Esophagus squamous epithelium (tissue), 5 donors: Measurements from ENCODE around the gene AXL. TPM values are rescaled to one million over a fixed set of nuclear protein-coding genes. Genes with fewer than 3 reads are reported as not detected.
A peak's percentile ranks its signal among the peaks of the same experiment; 100 is the strongest.

Experiments used
- DNase-seq: peaks from one replicate; lab custom pipeline; 2025; lab: John Stamatoyannopoulos, UW
- H3K27ac ChIP-seq, 4 donors: fragments of 200-600 bp; sonication (generic); one replicate each; pipeline ENCODE4 v1.5.1; 2016 to 2019; ENCODE audit warnings: mild to moderate bottlenecking in 1 of 4
- H3K27me3 ChIP-seq, 4 donors: fragments of 200-600 bp; sonication (generic); 1 replicate in 3 of 4; 2 replicates in 1 of 4; pipeline versions ENCODE4 v1.5.1 to v1.6.0; 2017 to 2021; ENCODE audit warnings: antibody characterized with exemption in 1 of 4
- H3K36me3 ChIP-seq, 3 donors: fragments of 200-600 bp; sonication (generic); one replicate each; pipeline ENCODE4 v1.5.1; 2016 to 2019
- H3K4me1 ChIP-seq, 3 donors: fragments of 200-600 bp; sonication (generic); one replicate each; pipeline ENCODE4 v1.5.1; 2017 to 2019
- H3K4me3 ChIP-seq, 4 donors: fragments of 200-600 bp; sonication (generic); 1 replicate in 3 of 4; 2 replicates in 1 of 4; pipeline ENCODE4 v1.5.1; 2016 to 2019; ENCODE audit warnings: mild to moderate bottlenecking in 2 of 4, moderate library complexity in 1 of 4
- H3K9me3 ChIP-seq, 3 donors: fragments of 200-600 bp; sonication (generic); one replicate each; pipeline ENCODE4 v1.5.1; 2016 to 2019
- POLR2A ChIP-seq, 4 donors: fragments of 450-650 bp; IDR thresholded peaks; one replicate each; pipeline ENCODE4 v1.6.1; 2017; ENCODE audit warnings: antibody characterized with exemption in 4 of 4, mild to moderate bottlenecking in 4 of 4, moderate library complexity in 3 of 4
- WGBS, 2 donors: methylation state at CpG; one replicate each; pipeline ENCODE4 v1.1.5; 2018; 5-methylcytosine and 5-hydroxymethylcytosine counted together
- intact Hi-C: fragments of 100-400 bp; cut with DNase I; formaldehyde crosslinking; loops from one replicate; pipeline ENCODE4 v1.15.0; 2022
- total RNA-seq, 4 donors: library from RNA; depleted of rRNA; stranded (reverse); fragments of >200 nt; gene quantifications; one replicate each; pipeline ENCODE4 v1.1.0, GENCODE V29; 2016
- TF ChIP-seq, protein P1 (sequence below), 6 experiments: fragments of 450-650 bp in 4 of 6; fragments of 200-600 bp in 2 of 6; sonication (generic) in 2 of 6; IDR thresholded peaks; one replicate each; pipeline ENCODE4 v1.5.1; 2016 to 2019; ENCODE audit warnings: antibody characterized with exemption in 6 of 6, mild to moderate bottlenecking in 4 of 6, moderate library complexity in 4 of 6
- donor health status: DM: yes; HTN: yes; CAD: no.

Gene AXL
- total RNA-seq, 4 donors from 2014 or later: 5.3 to 40.2 (median 17.3) TPM

DNA sequence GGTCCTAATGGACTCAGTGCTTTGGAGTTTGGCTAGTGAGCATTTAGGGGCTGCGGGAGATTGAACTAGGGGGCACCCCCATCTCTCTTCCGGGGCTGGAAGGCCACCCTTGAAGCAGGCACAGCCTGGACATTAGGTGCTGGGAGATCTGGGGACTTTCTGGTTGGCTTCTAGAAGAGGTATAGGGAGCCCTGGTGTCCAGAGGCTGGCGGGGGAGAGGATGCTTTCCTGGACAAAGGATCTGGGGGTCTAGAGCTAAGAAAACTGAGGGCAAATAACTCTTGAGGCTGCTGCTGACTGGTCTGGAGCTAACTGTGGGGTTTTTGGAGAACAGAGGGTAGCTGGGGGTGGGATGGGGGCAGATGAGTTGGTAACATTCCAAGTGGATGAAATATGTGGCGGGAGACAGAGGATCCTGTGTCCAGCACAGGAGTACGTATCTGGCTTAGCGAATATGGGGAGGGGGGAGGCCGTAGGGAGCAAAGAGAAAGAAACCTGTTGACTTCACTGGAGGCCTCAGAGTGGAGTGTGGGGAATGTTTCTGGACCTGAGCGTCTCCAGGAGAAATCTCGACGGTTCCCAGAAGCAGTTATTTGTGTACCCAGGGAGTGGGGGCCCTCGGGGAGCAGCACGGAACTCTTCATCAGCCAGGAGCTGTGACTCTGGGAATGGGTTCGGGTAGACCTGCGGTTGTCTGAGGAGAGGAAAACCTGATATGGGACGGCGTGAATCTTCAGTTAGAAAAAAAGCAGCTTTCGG is 46.6 kb downstream of the AXL start:
- DNase-seq: no peak
- Histone ChIP-seq H3K4me3 (peak overlapping the region; percentile 75 to 99 (median 88)), H3K36me3 (peaks cover 0 to 28% (median 18%) of the 10 kb centered on the region in 3 donors), H3K9me3 (no peaks in the 10 kb centered on the region), H3K27me3 (no peaks in the 10 kb centered on the region), H3K27ac (peak overlapping the region; percentile 95 to 100 (median 100)), H3K4me1 (peaks cover 23 to 43% (median 27%) of the 10 kb centered on the region in 3 donors)
- 8 to 13% methylated on average over 17 of the region's 17 CpGs for WGBS, 2 donors
- TF ChIP-seq, protein P1, sequence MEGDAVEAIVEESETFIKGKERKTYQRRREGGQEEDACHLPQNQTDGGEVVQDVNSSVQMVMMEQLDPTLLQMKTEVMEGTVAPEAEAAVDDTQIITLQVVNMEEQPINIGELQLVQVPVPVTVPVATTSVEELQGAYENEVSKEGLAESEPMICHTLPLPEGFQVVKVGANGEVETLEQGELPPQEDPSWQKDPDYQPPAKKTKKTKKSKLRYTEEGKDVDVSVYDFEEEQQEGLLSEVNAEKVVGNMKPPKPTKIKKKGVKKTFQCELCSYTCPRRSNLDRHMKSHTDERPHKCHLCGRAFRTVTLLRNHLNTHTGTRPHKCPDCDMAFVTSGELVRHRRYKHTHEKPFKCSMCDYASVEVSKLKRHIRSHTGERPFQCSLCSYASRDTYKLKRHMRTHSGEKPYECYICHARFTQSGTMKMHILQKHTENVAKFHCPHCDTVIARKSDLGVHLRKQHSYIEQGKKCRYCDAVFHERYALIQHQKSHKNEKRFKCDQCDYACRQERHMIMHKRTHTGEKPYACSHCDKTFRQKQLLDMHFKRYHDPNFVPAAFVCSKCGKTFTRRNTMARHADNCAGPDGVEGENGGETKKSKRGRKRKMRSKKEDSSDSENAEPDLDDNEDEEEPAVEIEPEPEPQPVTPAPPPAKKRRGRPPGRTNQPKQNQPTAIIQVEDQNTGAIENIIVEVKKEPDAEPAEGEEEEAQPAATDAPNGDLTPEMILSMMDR (IDR thresholded peaks at IDR 0.05): no peak
- no peak for TF ChIP-seq POLR2A (IDR thresholded peaks at IDR 0.05)
- intact Hi-C loops: loop anchor here (5.0 kb wide), 1 partner anchor 42 kb away; no protein-coding TSS in a partner anchor

GRCh38 chr19:41269055-41269454 is 50.0 kb downstream of the AXL start:
- DNase-seq: no peak
- TF ChIP-seq POLR2A (IDR thresholded peaks at IDR 0.05): no peak
- TF ChIP-seq, protein P1 (IDR thresholded peaks at IDR 0.05): no peak
- no peaks in the 10 kb centered on the region for H3K9me3 ChIP-seq
- no peaks in the 10 kb centered on the region for H3K27me3 ChIP-seq
- H3K27ac ChIP-seq: no peak overlapping the region
- intact Hi-C loops: loop anchor here (5.0 kb wide), 1 partner anchor 38 kb away; no protein-coding TSS in a partner anchor
- H3K4me3 ChIP-seq: no peak overlapping the region
- WGBS, 2 donors: 92 to 93% methylated on average over 2 of the region's 2 CpGs
- peaks cover 18 to 34% (median 24%) of the 10 kb centered on the region in 3 donors for H3K4me1 ChIP-seq
- peaks cover 32 to 63% (median 53%) of the 10 kb centered on the region in 3 donors for H3K36me3 ChIP-seq

DNA sequence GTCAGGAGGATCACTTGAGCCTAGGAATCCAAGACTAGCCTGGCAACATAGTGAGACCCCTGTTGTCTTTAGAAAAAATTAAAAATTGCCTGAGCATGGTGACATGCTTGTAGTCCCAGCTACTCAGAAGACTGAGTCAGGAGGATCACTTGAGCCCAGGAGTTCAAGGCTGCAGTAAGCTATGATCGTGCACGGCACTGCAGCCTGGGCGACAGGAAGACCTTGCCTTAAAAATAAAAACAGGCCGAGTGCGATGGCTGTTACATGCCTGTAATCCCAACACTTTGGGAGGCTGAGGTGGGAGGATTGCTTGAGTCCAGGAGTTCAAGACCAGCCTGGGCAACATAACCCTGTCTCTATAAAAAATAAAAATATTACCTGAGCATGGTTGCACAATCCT is 50.5 kb downstream of the AXL start:
- intact Hi-C loops: loop anchor here (5.0 kb wide), 1 partner anchor 38 kb away; no protein-coding TSS in a partner anchor
- Histone ChIP-seq H3K27ac (no peak overlapping the region), H3K27me3 (no peaks in the 10 kb centered on the region), H3K9me3 (no peaks in the 10 kb centered on the region), H3K36me3 (peaks cover 36 to 68% (median 58%) of the 10 kb centered on the region in 3 donors), H3K4me3 (no peak overlapping the region), H3K4me1 (peaks cover 18 to 34% (median 24%) of the 10 kb centered on the region in 3 donors)
- TF ChIP-seq, protein P1 (IDR thresholded peaks at IDR 0.05): no peak
- TF ChIP-seq POLR2A (IDR thresholded peaks at IDR 0.05): no peak
- WGBS, 2 donors: 93 to 95% methylated on average over 5 of the region's 5 CpGs
- DNase-seq: no peak

DNA sequence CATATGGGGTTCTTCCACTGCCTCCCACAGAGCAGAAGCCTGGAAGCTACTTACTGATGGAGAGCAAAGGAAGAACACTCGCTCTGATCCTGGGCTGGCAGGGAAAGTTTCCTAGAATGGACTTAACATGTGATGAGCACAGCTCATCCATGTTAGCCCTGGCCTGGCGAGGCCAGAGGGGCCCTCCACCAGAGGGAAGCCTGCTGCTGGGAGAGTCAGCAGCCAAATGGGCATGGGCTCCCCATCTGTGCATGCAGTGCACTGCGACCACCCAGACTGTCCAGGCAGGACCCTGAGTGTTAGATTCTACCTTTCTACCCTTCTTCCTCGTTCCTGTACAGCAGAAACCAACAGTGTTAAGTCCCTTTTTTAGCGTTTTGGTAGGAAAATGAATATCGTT is 54.1 kb downstream of the AXL start:
- 89 to 97% methylated on average over 5 of the region's 6 CpGs for WGBS, 2 donors
- Histone ChIP-seq H3K4me1 (peaks cover 0 to 4% (median 0%) of the 10 kb centered on the region in 3 donors), H3K27me3 (no peaks in the 10 kb centered on the region), H3K9me3 (no peaks in the 10 kb centered on the region), H3K27ac (no peak overlapping the region), H3K4me3 (no peak overlapping the region), H3K36me3 (peaks cover 54 to 100% (median 93%) of the 10 kb centered on the region in 3 donors)
- DNase-seq: no peak
- TF ChIP-seq POLR2A (IDR thresholded peaks at IDR 0.05): no peak
- TF ChIP-seq, protein P1 (IDR thresholded peaks at IDR 0.05): no peak
- intact Hi-C loops: loop anchor here (5.0 kb wide), 1 partner anchor 76 kb away; no protein-coding TSS in a partner anchor

DNA sequence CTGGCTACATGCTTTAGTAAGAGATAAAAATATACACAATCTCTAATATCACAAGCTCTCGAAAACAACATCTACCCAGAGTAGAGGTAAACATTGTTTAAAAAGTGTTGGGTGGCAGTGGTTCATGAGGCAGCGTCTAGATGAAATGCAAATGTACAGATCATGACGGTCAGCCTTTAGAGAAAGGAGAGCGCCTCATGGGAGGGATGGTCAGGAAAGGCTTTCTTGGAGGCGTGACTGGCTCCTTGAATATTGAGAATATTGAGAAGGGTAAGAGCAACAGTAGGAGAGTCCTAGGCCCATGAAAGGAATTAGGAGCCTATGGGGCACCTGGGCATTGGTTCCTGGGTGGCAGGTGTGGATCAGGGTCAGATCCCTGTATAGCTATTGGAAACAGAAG is 55.8 kb downstream of the AXL start:
- Histone ChIP-seq H3K27me3 (no peaks in the 10 kb centered on the region), H3K4me3 (no peak overlapping the region), H3K36me3 (peaks cover 63 to 100% (median 94%) of the 10 kb centered on the region in 3 donors), H3K9me3 (no peaks in the 10 kb centered on the region), H3K27ac (no peak overlapping the region), H3K4me1 (no peaks in the 10 kb centered on the region)
- DNase-seq: no peak
- TF ChIP-seq, protein P1 (IDR thresholded peaks at IDR 0.05): no peak
- TF ChIP-seq POLR2A (IDR thresholded peaks at IDR 0.05): no peak
- WGBS, 2 donors: 91 to 92% methylated on average over 5 of the region's 5 CpGs
- intact Hi-C loops: loop anchor here (5.0 kb wide), 1 partner anchor 78 kb away; no protein-coding TSS in a partner anchor
